HUDEP-2 (cell line): Measurements from ENCODE around the gene RAB31.

Source experiments
- DNase-seq, 76 experiments: peaks; one replicate each; lab custom pipeline; 2025; ENCODE audit not compliant: unreplicated experiment in 76 of 76; lab: John Stamatoyannopoulos, UW

Gene RAB31

DNA sequence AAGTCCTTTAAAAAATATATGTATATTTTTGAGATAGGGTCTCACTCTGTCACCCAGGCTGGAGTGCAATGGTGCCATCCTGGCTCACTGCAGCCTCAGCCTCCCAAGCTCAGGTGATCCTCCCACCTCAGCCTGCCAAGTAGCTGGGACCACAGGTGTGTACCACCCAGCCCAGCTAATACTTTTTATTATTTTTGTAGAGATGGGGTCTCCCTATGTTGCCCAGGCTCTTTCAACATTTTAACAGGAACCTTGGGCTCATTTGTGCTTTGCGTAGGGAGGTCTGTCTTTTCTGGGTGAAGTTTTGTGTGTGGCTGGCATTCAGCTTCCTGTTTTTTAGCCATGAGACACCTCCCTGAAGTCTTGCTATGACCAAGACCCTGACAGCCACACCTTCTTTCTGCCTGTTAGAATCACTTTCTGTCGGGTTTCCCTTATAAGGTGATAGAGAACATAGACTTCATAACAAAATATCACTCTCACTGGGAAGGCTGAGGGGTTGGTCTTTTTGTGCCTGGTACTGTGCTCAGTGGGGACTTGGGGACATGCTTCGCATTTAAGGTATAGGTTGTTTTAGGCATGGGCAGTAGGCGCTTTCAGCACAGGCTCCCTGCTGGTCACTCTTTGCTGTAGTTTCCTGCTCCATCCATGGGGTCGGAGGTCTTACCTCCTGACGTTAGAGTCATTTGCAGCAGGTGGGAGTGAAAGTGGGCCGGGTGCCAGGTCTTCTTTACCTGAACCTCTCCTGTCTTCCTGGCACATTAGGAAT, 3.4 kb downstream of the RAB31 start:
- no peak for DNase-seq

DNA sequence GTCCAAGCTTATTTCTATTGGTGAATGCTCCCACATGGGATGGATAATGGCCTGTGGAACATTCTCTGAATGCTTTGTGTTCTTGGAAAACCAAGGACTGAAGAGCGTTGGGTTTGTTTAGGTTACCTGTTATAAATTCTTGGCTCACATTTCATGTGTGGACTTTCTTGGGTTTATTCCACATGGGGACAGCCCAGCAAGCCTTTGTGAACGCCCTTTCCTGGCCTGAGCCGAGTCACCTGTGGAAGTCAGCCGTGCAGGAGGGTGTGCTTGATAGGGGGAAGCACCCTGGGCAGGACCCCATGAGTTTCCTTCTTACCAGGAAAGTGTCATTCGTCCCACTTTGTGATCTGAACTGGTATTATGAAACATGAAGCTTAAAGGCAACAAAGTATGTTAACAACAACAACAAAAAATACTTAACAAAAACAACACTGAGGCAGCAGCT, 4.1 kb downstream of the RAB31 start:
- no peak for DNase-seq

- DNase-seq = no peak
Measured at GRCh38 chr18:9712611-9713010, 4.5 kb downstream of the RAB31 start.

GRCh38 chr18:9714266-9715087, 6.4 kb downstream of the RAB31 start:
- DNase-seq = no peak

DNA sequence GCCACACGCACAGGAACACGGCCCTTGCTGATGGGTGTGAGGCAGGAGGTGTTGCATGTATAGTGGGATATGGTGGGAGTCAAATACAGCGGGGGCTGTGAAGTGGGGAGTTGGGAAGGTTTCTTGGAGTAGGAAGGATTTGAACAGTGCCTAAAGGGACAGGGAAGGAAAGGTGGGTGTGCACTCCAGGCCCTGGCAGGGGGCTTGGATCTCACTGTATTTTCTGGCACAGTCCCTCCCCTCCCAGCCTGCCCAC, 6.9 kb downstream of the RAB31 start:
- no peak for DNase-seq

- no peak for DNase-seq
Measured at GRCh38 chr18:9715978-9716774, 8.1 kb downstream of the RAB31 start.

DNA sequence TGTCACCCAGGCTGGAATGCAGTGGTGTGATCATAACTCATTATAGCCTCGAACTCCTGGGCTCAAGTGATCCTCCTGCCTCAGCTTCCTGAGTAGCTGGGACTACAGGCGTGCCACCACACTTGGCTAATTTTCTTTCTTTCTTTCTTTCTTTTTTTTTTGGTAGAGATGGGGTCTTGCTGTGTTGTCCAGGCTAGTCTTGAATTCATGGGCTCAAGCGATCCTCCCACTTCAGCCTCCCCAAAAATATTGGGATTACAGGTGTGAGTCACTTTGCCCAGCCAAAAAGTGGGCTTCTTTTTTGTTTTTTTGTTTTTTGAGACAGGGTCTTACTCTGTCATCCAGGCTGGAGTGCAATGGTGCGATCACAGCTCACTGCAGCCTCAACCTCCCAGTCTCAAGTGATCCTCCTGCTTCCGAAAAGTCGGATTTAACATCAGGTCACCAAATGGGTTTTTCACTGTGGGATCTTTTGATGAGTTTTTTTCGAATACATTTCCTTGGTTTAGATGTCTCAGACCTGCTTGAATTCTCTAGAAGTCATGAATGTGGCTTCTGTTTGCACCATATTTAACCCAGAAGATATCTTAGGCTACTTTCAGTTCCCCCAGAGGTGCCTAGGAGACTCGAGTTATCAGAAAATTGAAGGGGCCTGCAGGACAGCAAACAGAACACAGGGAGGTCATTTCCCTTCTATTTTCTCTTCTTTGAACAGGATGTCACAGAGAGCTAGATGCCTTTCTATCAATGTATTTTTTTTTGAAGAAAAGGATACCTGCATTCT, 8.9 kb downstream of the RAB31 start:
- no peak for DNase-seq

DNA sequence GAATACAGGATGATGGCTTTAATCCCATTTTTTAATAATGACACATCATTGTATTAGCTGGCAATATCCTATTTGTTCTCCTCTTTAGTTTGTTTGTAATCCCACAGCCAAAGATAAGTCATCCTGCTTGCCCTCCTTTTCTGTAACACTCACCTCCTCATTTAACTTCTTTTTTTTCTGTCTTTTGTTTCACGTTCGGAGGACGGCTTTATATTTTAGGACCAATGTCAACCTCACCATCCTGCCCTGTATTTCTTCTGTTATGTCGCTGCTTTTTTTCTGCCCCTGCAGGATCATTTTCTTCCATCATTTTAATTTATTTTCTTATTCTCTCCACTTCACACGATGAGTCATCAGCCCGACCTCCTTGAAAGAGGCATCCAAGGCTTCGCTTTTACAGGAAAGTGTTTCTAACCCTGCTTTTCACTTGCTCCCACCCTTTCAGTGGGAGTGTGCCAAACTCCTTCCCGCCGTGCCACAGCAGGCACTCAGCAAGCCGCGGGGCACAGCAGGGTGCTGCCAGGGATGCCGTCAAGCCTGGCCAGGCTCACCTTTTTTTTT, 11.4 kb downstream of the RAB31 start:
- no peak for DNase-seq

DNA sequence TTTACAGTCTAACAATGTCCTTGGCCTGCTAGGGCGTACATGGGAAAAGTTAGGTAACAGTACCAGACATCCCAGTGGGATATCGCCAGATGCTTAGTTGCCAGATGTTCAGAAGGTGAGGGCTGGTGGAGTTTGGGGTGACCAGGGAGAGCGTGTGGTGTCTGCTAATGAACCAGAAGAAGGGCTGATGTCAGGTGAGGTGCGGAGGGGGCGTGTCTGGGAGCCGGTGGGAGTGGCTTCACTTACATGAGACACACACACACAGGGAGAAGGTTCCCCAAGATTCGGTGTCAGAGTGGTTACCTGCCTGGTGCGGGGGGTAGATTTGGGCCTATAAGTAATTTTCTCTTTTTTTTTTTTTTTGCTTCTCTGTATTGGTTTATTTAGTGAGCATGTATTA, 12.2 kb downstream of the RAB31 start:
- no peak for DNase-seq

DNA sequence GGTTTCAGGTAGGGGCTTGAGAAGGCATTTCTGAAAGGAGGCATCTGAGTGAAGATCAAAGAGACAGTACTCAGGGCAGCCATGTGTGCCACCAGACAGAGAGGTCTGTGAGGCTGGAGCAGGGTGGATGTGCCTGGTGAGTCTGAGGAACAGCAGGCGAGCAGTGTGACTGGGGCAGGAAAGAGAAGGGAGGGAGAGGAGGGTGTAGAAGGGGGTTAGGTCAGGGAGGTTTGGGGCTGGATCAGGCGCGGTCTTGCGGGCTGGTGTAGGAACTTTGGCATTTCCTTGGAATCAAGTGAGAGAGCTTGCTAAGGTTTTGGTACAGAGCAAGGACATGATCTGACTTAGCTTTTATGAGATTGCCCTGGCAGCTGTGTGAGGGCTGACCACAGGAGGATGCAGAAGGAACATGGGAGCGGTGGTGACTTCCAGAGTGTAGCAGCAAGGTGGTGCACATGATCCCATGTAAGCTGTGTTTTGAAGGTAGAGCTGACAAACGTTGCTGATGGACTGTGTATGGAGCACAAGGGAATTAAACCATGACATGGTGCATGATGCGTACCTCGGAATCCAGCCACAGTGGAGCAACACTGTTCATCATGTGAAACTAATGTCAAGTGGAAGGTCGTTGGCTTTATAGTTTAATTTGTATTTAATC, 13.9 kb downstream of the RAB31 start:
- no peak for DNase-seq

DNA sequence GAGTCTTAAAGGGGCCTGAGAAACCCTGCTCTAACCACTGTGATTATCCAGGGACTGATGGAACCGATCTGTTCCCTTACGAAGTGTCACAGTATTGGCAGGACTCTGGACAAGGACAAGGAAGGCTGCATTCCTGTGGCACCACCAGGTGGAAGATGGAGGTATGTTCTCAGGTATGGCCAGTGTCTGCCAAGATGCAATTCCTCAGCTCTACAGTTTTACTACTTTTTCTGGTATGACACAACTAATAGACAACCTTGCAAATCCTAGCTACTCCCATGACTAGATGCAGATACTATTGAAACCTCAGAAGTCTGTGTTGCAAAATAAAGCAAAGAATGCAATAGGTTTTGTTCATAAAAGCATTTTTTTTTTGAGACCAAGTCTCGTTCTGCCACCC, 14.6 kb downstream of the RAB31 start:
- no peak for DNase-seq

DNA sequence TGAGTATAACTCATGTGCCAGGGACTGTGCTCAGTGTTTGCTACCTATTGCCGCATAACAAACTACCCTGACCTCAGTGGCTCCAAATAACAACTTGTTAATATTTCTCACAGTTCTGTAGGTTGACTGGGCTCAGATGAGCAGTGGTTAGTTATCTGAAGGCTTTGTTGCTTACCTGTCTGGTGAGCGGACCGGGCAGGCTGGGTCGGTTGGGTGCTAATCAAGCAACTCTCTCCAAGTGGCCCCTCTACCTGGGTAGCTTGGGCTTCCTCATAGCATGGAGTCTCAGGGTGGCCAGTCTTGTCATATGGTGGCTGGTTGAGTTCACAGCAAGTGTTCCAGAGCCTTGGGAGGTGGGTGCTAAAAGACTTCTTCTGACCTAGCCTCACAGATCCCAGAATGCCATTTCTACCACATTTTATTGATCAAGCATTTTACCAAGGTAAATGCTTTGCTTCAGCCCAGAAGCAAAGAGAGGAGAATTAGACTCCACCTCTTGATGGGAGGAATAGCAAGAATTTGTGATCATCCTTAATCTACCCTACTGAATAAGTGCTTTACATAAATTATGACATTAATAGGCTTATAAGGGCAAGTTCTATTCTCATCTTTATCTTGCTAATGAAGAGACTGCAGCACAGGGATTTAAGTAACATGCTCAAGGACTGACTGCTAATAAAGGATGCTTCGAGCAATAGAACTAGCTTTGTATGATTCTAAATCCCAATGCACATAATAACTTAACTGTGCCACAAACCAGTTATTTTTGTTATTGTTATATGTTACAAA, 16.9 kb downstream of the RAB31 start:
- DNase-seq = no peak

DNA sequence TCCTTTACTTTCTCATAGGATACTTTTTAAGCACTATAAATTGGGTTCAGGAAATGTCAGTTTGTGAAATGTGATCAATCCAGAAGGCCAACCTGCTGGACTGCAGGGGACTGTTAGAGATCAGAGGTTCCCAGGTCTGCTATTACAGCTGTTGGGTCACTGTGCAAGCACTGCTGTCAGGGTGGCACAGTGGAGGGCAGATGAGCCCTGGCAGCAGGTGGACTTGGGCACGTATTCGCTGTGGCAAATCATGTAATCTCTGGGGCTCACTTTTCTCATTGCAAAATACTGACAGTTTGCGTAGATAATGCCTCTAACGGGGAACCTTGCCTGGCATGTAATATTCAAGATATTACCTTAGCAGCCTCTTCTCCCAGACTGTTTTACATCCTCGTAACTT, 18.1 kb downstream of the RAB31 start:
- no peak for DNase-seq

GRCh38 chr18:9726936-9727335, 18.8 kb downstream of the RAB31 start:
- DNase-seq = no peak

GRCh38 chr18:9730786-9731185, 22.7 kb downstream of the RAB31 start:
- DNase-seq = no peak

- DNase-seq = no peak
Measured at GRCh38 chr18:9731380-9731779, 23.3 kb downstream of the RAB31 start.

DNA sequence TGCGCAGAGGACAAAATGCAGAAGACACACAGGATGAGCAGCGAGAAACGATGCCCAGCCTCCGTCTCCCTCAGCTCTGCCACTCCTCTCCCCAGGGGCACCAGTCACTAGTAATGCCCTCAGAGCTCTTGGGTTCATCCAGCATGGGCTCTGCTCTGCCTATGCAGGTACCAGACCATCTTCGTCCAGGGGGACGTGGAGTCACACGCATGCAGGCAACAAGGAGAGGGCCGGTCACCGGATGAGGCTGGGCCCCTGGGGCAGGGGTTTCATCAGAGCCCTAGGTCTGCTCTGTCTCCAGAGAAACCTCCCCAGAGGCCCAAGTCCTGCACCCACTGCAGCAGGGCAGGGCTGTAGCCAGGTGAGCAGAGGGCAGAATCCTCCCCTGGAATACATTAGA, 23.9 kb downstream of the RAB31 start:
- no peak for DNase-seq

DNA sequence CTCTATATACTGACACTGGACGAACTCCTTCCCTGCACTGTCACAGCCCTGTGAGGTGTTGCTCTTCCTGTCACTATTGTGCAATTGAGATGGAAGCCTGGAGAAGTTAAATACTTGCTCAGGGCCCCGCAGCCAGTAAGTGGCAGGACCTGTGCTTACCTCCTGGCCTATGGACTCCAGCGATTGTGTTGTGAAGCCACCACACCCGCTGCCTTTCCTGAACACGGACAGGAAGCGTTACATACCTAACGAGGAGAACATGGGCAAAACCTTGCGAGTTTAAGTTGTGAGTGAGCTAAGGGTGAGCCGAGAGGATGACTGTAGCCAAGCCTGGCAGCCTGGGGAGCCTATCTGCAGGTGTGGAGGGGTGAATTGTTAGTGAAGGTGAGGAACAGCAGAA, 26.1 kb downstream of the RAB31 start:
- no peak for DNase-seq

GRCh38 chr18:9735238-9735637, 27.1 kb downstream of the RAB31 start:
- DNase-seq = no peak
